ENCODE results near the gene CAMK1D. TPM values are rescaled to one million over a fixed set of nuclear protein-coding genes. Genes with fewer than 3 reads are reported as not detected.
A peak's percentile ranks its signal among the peaks of the same experiment; 100 is the strongest.

Gene CAMK1D
- total and polyA plus RNA-seq, 2 experiments from 2014 or later = 3.5 to 6.0 TPM

DNA sequence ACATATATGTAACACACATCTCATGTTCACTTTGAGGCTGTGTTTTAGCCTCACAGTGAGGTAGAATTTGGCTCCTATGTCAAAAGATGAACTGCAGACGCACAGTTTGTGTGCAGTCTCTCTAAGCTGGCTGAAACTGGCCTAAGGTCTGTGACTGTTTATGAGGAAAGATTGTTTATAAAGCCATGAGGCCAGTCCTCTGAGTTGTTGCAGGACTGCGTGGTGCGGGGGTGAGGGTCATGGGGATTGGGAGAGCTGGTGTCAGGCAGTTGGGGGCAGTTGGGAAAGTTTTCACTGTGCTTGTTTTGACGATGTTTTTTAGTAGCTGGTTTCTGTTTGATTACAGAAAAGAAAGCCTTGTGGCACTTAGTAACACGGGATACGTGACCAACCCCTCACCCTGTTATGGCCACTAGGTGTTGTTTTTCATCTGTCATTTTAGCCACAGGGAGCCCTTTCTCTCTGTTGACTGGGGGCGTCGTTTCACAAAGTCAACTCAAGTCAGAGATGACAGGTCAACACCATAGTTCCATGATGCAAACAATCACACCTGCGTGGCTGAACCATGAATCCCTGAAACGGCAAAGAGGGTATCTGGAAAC lies 341.3 kb downstream of the CAMK1D start:
- Histone ChIP-seq H3K36me3 (replicated peaks; ENCODE audit: insufficient read depth, low read depth) (no peaks in the 10 kb centered on the region), H3K79me2 (no peaks in the 10 kb centered on the region), H3K27me3 (no peaks in the 10 kb centered on the region), H3K27ac (peak overlapping the region; percentile 44), H3K4me1 (ENCODE audit: insufficient read depth) (no peaks in the 10 kb centered on the region), H3K4me2 (no peak overlapping the region), H3K4me3 (no peak overlapping the region), H3K9me3 (ENCODE audit: low read depth) (no peaks in the 10 kb centered on the region), H4K20me1 (ENCODE audit: insufficient read depth, poor library complexity, severe bottlenecking) (no peaks in the 10 kb centered on the region), H3K9me2 (replicated peaks; ENCODE audit: insufficient read depth) (no peaks in the 10 kb centered on the region), H2AFZ (peak overlapping the region; percentile 29)
- TF ChIP-seq CTCF (IDR thresholded peaks at IDR 0.05; ENCODE audit: poor library complexity) = no peak
- no peak for TF ChIP-seq EZH2 (IDR thresholded peaks at IDR 0.05; ENCODE audit: borderline replicate concordance)
- TF ChIP-seq EZH2phosphoT487 (IDR thresholded peaks at IDR 0.05; ENCODE audit: low read depth, severe bottlenecking, unreplicated experiment) = no peak
- 52% methylated on average over 10 of the region's 10 CpGs for WGBS (ENCODE audit: low lambda C conversion rate, missing lambda C conversion rate)
- DNase-seq (ENCODE audit: low spot score) = peak; percentile 41

DNA sequence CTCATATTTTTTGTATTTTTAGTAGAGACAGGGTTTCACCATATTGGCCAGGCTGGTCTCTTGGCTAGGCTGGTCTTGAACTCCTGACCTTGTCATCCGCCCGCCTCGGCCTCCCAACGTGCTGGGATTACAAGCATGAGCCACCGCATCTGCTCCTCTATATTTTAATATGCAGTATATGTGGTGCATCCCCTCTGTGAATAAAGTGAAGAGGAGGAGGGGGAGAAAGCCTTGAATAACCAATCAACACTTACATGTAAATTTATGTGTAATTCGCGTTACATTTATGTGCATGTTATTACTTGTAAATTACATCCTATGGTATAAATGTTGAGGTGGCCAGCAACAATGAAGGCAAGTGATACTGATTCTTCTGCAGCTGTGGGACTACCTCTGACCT lies 342.2 kb downstream of the CAMK1D start:
- Histone ChIP-seq H3K27me3 (no peaks in the 10 kb centered on the region), H3K36me3 (replicated peaks; ENCODE audit: insufficient read depth, low read depth) (no peaks in the 10 kb centered on the region), H3K4me3 (no peak overlapping the region), H3K4me2 (no peak overlapping the region), H3K79me2 (no peaks in the 10 kb centered on the region), H4K20me1 (ENCODE audit: insufficient read depth, poor library complexity, severe bottlenecking) (no peaks in the 10 kb centered on the region), H2AFZ (no peak overlapping the region), H3K9me2 (replicated peaks; ENCODE audit: insufficient read depth) (no peaks in the 10 kb centered on the region), H3K4me1 (ENCODE audit: insufficient read depth) (no peaks in the 10 kb centered on the region), H3K9me3 (ENCODE audit: low read depth) (no peaks in the 10 kb centered on the region), H3K27ac (no peak overlapping the region)
- TF ChIP-seq EZH2 (IDR thresholded peaks at IDR 0.05; ENCODE audit: borderline replicate concordance) (no peak), EZH2phosphoT487 (IDR thresholded peaks at IDR 0.05; ENCODE audit: low read depth, severe bottlenecking, unreplicated experiment) (no peak), CTCF (IDR thresholded peaks at IDR 0.05; ENCODE audit: poor library complexity) (no peak)
- 90% methylated on average over 7 of the region's 7 CpGs for WGBS (ENCODE audit: low lambda C conversion rate, missing lambda C conversion rate)
- DNase-seq (ENCODE audit: low spot score) = no peak

DNA sequence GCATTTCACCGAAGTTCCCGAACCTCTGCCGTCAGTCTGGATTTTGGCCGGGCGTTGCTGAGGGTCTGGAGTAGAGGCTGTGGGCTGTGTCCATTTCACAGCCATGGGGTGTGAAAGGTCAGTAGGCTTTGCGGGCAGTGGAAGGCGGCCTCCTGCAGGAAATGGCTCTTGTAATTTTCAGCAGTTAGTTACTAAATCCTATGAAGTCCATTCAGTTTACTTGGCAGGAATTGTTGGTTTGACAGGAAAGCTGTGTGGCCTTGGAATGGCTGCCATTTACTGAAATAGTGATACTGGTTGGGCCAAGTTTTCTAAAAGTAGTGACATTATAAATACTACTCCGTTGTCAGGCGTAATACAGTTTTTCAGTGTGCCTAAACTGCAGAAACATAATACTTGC lies 348.4 kb downstream of the CAMK1D start:
- Histone ChIP-seq H4K20me1 (ENCODE audit: insufficient read depth, poor library complexity, severe bottlenecking) (no peaks in the 10 kb centered on the region), H3K9me3 (ENCODE audit: low read depth) (no peaks in the 10 kb centered on the region), H3K36me3 (replicated peaks; ENCODE audit: insufficient read depth, low read depth) (no peaks in the 10 kb centered on the region), H2AFZ (no peak overlapping the region), H3K9me2 (replicated peaks; ENCODE audit: insufficient read depth) (no peaks in the 10 kb centered on the region), H3K4me3 (no peak overlapping the region), H3K4me1 (ENCODE audit: insufficient read depth) (no peaks in the 10 kb centered on the region), H3K4me2 (no peak overlapping the region), H3K27ac (no peak overlapping the region), H3K79me2 (no peaks in the 10 kb centered on the region), H3K27me3 (no peaks in the 10 kb centered on the region)
- no peak for TF ChIP-seq EZH2phosphoT487 (IDR thresholded peaks at IDR 0.05; ENCODE audit: low read depth, severe bottlenecking, unreplicated experiment)
- TF ChIP-seq EZH2 (IDR thresholded peaks at IDR 0.05; ENCODE audit: borderline replicate concordance) = no peak
- no peak for TF ChIP-seq CTCF (IDR thresholded peaks at IDR 0.05; ENCODE audit: poor library complexity)
- WGBS (ENCODE audit: low lambda C conversion rate, missing lambda C conversion rate) = 95% methylated on average over 9 of the region's 9 CpGs
- DNase-seq (ENCODE audit: low spot score) = no peak

All from hepatocyte (in vitro differentiated cells).